Amniotic epithelial cell (primary cell): ENCODE results near the gene YRDC.

Source experiments
- DNase-seq: peaks from one replicate; pipeline ENCODE4 v3.0.0-alpha.2; 2010; ENCODE audit warnings: low read depth

Gene YRDC

DNA sequence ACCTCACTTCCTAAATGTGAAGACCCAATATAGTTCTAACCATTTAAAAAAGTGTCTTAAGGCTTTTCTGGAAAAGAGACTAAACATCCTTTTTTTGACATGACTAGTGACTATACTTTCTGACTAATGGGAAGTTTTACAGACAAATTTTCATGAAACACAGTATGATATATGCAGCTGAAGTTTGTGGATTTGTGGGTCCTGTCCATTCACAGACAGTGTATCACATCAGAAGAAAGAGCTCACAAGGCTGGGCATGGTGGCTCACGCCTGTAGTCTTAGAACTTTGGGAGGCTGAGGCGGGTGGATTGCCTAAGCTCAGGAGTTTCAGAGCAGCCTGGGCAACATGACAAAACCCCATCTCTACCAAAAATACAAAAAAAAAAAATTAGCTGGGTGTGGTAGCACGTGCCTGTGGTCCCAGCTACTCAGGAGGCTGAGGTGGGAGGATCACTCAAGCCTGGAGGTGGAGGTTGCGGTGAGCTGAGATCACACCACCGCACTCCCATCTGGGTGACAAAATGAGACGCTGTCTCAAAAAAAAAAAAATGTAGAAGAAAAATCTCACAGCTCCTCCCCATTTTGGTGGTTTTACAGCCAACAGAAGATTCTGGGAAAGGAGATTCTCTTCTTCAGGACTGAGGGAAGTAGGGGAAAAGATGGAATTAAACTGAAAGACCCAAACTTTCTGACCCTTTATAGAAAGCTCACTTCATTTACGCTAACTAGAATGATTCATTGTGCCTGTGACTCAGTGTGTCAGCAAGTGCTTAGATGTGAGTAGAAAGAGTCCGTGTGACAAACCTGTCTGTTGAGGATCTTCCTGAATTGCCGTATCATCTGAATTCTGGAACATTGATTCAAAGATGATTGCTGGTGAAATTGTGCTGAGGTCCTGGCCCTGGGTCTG, 15.2 kb upstream of the YRDC start:
- no peak for DNase-seq

DNA sequence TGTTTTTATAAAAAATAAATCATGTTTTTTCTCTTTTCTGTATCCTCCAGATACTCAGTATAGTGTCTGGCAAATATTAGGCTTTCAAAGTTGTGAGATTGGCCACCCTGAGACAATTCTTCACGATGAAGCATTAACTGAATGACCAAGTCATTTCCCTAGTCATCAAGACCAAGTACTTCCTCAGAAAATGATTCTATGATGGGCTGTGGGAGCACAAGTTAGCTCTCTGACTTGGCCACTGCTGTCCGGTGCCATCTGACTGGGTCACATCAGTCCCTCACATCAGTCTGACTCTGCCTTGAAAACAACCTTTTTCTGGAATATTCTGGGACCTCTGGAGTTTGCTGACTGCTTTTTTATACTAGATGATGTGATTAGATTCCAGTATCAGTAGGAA, 13.5 kb upstream of the YRDC start:
- DNase-seq: no peak

DNA sequence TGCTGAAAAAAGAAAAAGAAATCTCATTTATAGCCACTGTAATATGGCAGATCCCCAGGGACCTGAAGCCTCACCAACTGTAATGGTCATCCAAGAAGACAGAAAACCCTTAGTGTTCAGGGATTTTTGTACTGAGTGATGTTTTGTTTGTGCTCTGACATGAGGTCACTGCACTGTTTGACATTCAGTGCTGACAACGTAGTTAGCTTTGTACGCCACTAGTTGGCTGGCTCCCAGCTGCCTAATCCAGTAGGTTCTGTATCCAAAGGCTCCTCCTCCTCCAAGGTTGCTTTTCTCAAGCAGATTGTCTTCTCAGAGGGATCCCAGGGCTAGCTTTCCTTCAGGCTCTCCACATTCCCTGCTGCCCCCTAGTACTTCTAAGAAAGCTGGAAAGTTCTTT, 9.5 kb upstream of the YRDC start:
- DNase-seq: peak; percentile 53

DNA sequence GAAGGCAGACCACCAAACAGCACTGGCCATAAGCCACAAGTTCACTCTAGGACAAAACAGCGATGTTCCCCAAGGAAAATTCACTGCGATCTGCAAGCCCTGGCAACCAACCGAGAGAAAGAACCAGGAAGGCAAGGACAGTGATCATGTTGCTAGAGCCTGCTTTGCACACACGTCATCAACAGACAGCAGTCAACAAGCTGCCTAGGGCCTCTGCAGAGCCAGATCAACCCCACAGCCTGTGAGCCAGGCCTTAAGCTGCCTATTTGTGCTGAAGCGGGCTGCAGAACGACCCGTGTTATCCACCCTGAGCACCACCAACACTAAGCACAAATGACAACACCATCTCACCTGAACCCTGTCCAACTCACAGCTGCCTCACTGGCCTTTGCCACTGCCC, 6.2 kb upstream of the YRDC start:
- DNase-seq: no peak

DNA sequence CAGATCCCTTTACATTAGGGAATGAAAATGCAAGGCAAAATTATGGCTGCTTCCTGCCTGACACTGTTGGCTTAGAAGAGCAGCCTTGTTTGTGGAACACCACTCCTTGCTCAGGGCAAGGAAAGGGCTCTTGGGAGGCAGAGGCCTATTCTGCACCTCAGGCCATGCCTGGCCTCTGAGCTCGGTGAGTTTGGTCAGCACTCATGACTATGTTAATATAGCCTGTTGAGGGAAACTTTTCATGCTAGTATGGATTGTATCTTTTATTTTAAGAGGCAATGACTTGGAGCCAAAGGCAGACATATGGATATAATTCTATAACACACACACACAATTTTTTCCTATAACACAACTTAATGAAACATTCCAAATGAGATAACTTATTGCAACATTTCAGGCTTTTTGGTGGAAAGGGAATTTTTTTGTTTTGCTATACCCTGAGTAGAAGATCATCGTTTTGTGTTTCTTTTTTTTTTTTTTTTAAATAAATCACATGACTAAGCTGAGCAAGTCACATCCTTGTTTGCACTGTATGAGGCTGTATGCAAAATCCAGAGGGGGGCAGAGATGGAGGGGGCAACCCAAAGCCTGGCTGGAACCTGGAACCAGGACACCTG, 5.6 kb upstream of the YRDC start:
- no peak for DNase-seq

DNA sequence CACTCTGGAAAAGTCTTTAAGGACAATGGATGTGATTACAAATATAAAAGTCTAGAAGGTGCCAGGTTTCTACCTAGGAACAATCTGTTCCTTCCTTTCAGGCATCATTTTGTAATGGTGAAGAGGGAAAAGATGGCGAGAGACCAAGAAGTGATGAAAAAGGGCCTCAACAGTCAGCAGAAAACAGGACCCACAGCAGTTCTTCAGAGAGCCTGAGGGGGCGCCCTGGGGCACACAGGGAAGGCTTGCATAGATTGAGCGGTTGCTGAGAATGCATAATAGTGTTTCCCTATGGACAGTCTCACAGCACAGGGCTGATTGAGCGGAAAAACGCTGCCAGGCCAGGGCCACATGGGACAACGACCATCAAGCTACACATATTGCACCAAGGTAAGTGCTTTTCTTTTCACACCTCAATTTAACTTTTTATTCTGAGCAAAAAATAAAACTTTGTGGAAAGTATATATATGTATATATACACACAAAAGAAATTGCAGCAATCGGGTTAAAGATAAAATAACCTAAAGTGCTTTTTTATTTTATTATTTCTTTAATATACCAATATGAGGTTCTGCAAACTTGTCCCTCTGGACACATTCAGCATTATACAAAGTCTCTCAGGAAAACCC, 3.1 kb upstream of the YRDC start:
- DNase-seq: peak; percentile 77

DNA sequence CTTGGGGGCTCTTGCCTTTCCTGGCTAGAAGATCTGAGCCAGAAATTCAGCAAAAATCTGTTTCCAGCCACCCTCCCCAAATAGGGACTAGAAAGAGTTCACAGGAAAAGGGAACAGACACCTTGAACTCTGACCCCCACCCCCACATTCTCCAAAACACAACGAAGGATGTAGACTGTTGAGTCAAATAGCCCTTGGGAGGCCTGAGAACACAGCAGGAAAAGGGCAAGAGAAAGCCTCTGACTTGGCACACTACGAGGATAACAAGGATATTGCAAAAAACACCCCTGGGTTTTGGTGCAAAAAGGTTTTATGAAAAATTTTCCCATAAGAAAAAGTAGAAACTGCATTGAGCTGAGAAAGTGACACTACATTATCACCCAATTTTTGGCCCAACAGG, 1.9 kb upstream of the YRDC start:
- no peak for DNase-seq

DNA sequence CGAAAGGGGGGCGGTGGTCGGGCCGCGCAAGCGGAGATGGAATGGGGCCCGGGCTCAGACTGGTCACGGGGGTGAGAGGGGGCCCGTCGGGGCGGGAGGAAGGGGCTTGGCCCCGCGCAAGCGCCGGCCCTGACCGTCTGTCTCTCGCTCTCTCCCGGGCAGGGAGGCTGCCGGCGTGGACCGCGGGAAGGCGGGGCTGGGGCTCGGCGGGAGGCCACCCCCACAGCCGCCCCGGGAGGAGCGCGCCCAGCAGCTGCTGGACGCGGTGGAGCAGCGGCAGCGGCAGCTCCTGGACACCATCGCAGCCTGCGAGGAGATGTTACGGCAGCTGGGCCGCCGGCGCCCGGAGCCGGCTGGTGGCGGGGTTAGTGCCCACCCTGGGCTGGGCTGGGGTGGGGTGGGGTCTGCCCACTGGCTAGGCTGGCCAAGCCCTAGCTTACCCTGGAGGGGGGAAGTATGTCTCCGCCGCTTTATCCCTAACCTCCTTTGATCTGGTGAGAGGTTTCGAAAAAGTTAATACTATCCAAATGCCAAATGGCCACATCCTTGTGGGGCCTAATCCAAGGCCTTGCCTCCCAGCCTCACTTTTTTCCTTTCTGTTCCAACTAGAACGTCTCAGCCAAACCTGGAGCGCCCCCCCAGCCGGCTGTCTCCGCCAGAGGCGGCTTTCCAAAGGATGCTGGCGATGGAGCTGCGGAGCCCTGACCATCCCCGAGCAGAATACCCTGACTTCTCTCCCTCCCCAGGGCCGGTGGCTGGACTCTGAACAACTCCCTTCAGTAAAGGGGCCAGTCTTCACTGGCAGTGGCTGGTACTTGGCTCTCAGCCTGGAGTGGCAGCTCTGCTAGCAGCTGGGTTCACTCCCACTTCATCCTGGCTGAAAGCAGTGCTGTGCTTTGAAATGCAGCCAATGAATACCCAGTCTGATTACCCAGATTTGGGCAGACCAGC, 636 bp upstream of the YRDC start:
- DNase-seq: peak; percentile 71

DNA sequence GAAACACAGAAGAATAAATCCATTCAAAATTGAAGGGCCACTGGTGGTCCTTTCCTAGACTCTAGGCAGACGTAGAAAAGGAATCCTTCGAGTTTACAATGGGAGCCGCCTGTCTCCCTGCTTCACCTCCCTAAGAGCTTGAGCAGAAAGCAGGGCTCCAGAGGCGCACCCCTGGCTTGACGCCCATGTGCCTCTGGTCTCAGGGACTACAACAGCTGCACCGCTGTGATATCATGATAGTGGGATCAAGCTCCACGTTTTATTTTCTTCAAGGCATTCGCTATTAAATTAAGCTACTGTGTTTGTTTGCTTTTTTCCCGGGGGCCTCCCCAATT, 821 bp downstream of the YRDC start:
- DNase-seq: no peak

DNA sequence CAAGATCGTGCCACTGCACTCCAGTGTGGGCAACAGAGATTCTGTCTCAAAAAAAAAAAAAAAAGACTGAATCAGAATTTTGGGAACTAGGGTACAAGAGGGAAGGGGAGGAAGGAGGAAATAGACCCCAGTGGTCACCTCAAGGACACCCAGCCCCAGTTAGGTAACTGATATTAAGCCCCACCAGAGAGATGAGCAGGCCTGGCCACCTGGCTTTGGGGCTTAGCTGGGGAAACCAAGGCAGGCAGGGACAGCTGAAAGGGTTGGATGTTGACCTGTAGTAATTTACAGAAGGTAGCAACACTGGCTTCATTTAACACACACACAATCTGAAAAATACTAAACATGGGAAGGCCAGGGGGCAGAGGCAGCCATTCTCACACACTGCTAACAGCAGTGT, 5.6 kb downstream of the YRDC start:
- no peak for DNase-seq

DNA sequence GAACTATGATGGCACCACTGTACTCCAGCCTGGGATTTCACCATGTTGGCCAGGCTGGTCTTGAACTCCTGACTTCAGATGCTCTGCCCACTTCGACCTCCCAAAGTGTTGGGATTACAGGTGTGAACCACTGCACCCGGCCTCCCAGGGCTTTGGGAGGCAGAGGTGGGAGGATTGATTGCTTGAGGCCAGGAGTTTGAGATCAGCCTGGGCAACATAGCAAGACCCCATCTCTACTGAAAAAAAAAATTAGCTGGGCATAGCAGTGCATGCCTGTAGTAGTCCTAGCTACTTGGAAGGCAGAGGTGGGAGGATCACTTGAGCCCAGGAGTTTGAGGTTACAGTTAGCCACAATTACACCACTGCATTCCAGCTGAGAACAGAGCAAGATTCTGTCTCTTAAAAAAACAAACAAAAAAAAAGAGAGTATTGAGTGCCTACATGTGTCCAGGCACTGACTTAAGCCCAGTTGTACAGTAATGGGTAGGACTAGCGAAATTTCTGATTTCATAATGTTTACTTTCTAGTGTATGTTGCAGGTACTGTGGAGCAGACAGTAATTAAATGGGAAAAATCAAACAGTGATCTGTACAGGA, 10.2 kb downstream of the YRDC start:
- DNase-seq: peak; percentile 93

DNA sequence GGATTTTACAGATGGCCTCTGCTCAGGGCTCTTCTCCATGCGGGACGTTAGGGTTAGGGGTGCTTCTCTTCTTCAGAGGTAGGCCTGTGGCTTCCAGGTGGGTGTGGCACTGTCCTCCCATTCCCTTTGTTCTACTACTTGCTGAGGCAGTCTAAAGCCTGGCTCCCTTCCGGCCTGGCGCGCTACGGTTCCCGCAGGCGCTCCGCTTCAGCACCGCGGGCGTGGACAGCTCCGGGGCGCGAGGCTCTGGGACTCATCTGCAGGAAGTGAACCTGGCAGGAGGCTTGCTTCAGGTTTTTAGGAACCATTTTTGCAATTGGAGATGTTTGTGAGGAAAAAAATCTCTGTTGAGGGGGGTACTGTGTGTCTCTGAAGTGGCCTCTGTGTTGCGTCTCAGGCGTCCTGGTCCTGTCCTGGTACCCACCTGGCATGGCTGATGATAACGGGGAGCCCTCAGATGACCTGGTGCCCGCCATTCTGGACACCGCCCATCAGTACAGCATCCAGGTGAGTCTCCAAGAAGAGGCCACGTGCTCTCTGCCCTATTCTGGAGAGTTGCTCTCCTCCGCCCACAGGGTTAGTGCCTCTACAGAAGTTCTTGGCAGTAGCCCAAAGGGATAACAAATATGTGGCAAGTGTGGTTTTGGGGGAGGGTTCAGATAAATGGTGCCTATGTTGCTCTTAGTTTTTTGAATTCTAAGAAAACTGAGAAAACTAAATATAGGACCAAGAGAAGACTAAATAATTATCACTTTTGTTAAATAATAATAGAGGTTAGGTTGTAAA, 12.5 kb downstream of the YRDC start:
- peak; percentile 47 for DNase-seq

DNA sequence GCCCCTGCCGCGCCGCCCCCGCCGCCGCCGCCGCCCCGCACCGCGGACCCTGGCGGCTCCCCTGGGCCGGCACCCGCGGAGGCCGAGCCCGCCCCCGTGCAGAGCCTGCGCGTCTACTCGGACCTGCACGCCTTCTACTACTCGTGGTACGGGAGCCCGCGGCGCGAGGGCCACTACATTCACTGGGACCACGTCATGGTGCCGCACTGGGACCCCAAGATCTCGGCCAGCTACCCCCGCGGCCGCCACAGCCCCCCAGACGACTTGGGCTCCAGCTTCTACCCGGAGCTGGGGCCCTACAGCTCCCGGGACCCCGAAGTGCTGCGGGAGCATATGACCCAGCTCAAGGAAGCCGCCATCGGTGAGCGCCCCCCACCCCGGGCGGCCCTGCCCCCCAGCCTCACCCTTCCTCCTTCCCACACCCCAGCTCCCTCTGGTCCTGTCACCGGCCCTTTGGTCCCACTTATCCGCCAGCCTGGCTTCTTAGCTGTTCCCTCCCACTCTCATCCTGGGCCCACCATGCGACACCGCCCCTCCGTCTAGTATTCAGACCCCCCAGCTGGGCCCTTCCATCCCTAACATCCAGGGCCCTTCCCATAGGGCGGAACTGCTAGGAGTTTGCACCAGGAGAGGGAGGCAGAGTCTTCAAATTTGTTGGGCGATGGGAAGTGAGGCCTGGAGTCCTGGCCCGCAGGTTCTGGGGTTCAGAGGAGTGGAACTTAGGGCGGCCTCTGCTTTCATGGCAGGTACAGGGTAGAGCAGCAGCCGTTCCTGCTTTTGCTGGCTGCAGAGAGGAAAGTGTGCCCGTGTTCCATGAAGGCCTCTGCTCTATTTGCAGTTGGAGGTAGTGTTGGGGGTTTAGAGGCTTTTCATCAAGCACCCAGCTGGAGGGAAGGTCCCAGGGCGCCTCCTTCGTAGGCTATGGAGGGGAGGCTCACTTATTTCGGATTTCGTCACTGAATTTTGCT, 13.4 kb downstream of the YRDC start:
- no peak for DNase-seq

DNA sequence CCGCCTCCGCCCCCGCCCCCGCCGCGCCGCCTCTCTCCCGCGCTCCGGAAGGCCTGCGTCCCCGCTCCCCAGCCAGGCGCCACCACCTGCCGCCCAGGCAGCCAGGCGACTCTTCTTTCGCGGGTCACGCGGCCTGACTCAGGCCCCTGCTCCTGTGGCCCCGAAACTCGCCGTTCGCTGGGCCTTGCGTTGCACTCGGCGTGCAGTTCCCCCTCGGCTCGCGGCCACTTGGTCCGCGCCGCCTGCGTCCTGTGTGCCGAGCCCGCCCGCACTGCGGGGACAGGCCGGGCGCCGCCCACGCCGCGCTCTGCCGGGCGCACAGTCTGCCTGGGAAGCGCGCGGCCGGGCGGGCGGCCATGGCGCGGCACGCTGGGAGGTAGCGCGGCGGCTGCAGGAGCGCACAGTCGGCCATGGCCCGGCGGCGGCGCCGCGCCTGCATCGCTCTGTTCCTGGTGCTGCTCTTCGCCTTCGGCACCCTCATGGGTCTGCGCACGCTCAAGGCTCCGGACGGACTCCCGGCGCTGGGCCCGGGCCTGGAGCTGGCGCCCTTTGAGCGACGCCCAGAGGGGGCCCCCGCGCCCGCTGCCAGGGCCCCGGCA, 14.1 kb downstream of the YRDC start, which contains the start of gene MANEAL:
Gene MANEAL (plus strand): TSS at position 75 of the 599 bp plus-strand sequence. CDS start 336 bp downstream, at position 411.
- peak; percentile 50 for DNase-seq

DNA sequence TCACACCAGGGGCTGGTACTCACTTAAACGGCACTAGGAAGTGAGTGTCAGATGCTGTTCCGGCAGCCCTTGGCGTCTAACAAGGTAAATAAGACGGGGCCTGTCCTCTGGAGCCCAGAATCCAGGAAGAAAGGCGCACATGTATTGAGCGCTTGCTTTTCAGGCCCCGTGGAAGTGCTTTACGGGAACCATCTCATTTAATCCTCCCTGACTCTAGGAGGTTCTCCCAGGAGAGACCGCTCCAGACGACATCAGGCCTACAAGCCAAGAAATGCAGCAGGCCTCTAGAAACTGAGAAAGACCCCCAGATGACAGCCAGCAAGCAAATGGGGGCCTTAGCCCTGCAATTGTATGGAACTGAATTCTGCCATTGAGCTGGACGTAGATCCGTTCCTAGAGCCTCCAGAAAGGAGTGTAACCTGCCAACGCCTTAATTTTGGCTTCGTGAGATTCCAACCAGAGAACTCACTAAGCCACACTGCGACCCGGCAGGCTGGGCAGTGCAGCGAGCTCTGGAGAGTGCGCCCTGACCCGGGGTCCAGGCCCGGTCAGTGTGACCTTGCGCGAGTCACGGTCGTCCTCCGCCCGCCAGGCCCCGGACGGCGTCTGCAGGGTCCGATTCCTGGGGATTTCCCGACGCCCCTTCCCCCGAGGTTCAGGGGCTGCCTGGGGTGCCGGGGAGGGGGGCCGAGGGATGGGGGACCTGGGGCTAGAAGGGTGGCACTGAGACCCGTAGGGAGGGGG, 14.9 kb downstream of the YRDC start:
- no peak for DNase-seq

DNA sequence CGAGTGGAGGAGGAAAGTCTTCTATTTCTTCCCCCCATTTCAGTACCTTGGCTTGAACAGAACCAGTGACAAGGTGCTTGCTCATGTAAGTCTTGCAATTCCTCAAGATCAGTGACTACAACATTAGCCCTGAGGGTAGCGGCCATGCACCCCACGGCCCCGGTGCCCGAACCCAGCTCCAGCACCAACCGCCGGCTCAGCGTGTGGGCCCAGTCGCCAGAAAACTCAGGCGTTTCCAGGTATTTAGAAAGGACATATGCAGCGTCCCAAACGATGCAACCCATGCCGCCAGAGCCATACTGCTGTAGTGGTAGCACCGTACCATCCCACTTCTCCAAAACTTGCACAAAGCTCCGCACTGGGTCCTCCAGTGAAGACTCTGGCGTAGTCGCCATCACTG, 25.5 kb downstream of the YRDC start:
- DNase-seq: no peak

DNA sequence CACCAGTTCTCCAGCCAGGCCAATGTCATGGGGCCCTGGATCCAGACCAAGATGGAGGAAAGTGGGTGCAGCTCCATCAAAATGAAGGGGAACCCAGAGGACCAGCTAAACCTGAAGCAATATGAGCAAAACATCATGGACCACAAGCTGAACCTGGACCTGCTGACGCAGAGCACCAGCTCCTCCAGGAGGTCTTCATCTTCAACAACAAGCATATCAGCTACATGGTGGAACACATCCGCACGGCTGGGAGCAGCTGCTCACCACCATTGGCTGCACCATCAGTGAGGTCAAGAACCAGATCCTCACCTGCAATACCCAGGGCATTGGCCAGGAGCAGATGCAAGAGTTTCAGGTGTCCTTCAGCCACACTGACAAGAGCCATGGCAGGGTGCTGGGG, 29.4 kb downstream of the YRDC start:
- DNase-seq: no peak

DNA sequence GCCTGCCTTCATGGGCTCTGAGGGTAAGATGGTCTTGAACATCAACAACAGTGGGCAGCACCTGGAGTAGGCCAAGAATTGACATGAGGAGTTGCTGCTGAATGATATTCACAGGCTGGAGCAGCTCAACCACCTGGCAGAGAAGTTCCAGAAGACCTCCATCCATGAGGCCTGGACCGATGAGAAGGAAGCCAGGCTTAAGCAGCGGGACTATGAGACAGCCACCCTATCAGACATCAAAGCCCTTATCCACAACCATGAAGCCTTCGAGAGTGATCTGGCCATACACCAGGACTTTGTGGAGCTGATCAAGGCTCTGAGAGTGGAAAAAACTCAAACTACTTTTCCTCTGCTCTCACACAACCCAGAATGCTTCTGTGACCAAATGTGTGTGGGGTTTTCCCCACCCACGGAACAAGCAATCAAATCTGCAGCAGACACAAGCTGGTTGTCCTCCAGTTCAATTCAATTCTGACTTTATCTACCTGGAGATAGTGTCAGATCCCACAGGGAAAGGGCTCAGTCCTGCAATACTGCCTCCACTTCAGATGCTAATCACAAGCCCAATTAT, 31.0 kb downstream of the YRDC start:
- DNase-seq: no peak
